Cardiac muscle cell (in vitro differentiated cells and primary cell): Measurements from ENCODE around the gene PAF1. TPM values are rescaled to one million over a fixed set of nuclear protein-coding genes. Genes with fewer than 3 reads are reported as not detected.

Experiments
- DNase-seq, 2 donors: peaks; one replicate each; pipeline versions ENCODE4 v3.0.0 to v3.0.0-alpha.2; 2010 to 2017; ENCODE audit warnings: low read depth in 1 of 2, low spot score in 1 of 2
- H3K27ac ChIP-seq: fragments of 200-600 bp; sonication (generic); 2 replicates; pipeline ENCODE4 v1.5.1; 2016
- H3K27me3 ChIP-seq: fragments of 200-600 bp; sonication (generic); 2 replicates; pipeline ENCODE4 v1.6.0; 2016; ENCODE audit warnings: control low read depth
- H3K36me3 ChIP-seq: fragments of 200-600 bp; sonication (generic); 2 replicates; pipeline ENCODE4 v1.5.1; 2016; ENCODE audit warnings: control low read depth
- H3K4me1 ChIP-seq: fragments of 200-600 bp; sonication (generic); 2 replicates; pipeline ENCODE4 v1.8.1; 2017; ENCODE audit warnings: low read depth, mild to moderate bottlenecking, mixed run types
- H3K4me3 ChIP-seq: fragments of 200-600 bp; sonication (generic); 2 replicates; pipeline ENCODE4 v1.5.1; 2016; ENCODE audit warnings: mild to moderate bottlenecking
- H3K9me3 ChIP-seq: fragments of 200-600 bp; sonication (generic); 2 replicates; pipeline ENCODE4 v1.5.1; 2017; ENCODE audit warnings: low read depth, mild to moderate bottlenecking, control low read depth
- polyA plus RNA-seq: library from polyadenylated mRNA; unstranded; fragments of >200 nt; fragmentation: Nextera tagmentation; extraction: Ambion mirVana; gene quantifications from 2 replicates; pipeline ENCODE4 v1.2.1, GENCODE V29; 2016
- total RNA-seq: library from RNA; depleted of rRNA; stranded (reverse); fragments of >200 nt; gene quantifications from 2 replicates; pipeline ENCODE4 v1.2.3, GENCODE V29; 2016
- TF ChIP-seq, protein P1 (sequence below): IDR thresholded peaks from 2 replicates; pipeline ENCODE4 v1.5.1; 2012; ENCODE audit warnings: low read depth, mild to moderate bottlenecking, low read length

The PAF1 gene
- total and polyA plus RNA-seq, 2 experiments from 2014 or later, result 61.9 to 78.3 TPM

DNA sequence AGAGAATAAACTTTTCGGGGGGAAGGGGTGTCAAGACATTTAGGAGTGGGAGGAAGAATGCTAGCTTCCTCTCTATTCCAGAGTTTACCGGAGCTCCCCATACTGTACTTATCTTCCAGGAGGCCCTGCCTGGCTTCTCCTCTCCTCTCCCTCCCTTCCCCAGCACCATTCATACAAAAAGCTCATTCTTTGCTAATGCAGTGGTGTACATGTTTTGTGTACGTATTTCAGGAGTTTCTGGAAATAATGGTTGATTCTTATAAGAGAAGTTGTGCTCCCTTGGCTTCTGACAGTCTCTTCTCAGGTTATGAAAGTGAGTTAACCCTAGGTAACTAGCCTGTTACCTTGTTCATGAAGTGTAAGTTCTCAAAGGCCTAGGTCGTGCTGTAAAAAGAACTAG, 41.6 kb downstream of the PAF1 start:
- TF ChIP-seq, protein P1, sequence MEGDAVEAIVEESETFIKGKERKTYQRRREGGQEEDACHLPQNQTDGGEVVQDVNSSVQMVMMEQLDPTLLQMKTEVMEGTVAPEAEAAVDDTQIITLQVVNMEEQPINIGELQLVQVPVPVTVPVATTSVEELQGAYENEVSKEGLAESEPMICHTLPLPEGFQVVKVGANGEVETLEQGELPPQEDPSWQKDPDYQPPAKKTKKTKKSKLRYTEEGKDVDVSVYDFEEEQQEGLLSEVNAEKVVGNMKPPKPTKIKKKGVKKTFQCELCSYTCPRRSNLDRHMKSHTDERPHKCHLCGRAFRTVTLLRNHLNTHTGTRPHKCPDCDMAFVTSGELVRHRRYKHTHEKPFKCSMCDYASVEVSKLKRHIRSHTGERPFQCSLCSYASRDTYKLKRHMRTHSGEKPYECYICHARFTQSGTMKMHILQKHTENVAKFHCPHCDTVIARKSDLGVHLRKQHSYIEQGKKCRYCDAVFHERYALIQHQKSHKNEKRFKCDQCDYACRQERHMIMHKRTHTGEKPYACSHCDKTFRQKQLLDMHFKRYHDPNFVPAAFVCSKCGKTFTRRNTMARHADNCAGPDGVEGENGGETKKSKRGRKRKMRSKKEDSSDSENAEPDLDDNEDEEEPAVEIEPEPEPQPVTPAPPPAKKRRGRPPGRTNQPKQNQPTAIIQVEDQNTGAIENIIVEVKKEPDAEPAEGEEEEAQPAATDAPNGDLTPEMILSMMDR, result no peak

DNA sequence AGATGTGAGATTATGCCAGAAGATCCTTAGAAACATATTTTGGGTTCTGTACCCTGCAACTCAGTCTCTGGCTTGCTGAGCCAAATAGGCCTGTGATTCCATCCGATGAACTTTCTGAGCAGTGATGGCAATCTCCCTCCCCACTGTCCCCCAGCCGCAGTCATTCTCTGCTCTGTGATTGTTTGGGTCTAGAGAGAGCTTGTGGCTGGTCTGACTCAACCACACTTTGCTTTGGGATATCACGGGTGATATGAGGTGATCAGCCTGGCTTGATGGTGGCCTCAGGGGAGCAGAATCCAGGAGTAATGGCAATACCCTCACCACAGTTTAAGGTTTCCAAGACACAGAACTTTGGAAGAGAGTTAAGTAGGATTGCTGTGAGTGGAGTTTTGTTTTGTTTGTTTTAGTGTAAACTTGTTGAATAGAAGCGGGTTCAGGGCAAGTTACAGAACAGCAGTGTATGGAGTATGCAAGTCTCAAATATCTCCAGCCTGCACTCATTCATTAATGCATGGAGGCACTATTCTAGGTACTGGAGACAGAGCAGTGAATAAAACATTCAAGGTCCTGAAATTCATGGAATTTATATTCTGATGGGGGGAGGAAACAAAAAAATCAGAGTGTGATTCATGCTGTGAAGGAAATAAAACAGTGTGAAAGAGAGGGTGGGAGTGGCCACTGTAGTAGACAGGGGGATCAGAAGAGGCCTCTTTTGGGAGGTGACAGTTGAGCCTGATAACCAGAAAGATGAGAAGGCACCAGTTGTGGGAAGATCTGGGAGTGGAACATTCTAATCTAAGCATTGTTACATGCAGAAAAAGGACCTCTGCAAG, 43.4 kb downstream of the PAF1 start:
- Histone ChIP-seq H3K27me3 (no peaks in the 10 kb centered on the region), H3K4me1 (peaks cover 30% of the 10 kb centered on the region), H3K9me3 (no peaks in the 10 kb centered on the region), H3K4me3 (no peak overlapping the region), H3K27ac (peak overlapping the region; percentile 67), H3K36me3 (peaks cover 8% of the 10 kb centered on the region)
- DNase-seq, result peak in 1 of 2 donors; percentile 11
- TF ChIP-seq, protein P1, result no peak

More for the DNA sequence above, 41.6 kb downstream of the PAF1 start:
- H3K9me3 ChIP-seq, result no peaks in the 10 kb centered on the region
- DNase-seq, result no peak
- no peak overlapping the region for H3K4me3 ChIP-seq
- H3K36me3 ChIP-seq, result peaks cover 18% of the 10 kb centered on the region
- H3K27me3 ChIP-seq, result no peaks in the 10 kb centered on the region
- peaks cover 23% of the 10 kb centered on the region for H3K4me1 ChIP-seq
- peak overlapping the region; percentile 29 for H3K27ac ChIP-seq

DNA sequence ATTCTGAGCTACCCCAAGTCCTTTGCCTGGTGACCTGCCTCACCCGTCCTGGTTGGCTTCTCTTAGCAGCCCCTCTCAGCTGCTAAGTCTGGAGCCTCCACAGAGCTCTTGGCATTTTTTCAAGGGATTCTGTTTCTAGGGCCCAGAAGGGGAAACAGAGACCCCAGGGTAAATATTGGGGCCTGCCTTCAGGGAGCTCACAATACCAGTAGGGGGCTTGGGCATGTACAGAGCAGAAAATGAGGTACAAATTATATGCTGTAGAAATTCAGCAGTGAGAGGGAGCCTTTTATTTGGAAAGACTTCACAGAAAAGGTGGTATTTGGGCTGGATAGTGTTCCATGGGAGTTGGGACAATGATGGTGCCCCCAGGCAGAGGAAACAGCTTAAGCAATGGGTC, 45.0 kb downstream of the PAF1 start:
- Histone ChIP-seq H3K9me3 (no peaks in the 10 kb centered on the region), H3K27ac (no peak overlapping the region), H3K27me3 (no peaks in the 10 kb centered on the region), H3K4me1 (peaks cover 30% of the 10 kb centered on the region), H3K4me3 (no peak overlapping the region), H3K36me3 (peaks cover 3% of the 10 kb centered on the region)
- DNase-seq, result no peak
- TF ChIP-seq, protein P1, result peak; percentile 15

DNA sequence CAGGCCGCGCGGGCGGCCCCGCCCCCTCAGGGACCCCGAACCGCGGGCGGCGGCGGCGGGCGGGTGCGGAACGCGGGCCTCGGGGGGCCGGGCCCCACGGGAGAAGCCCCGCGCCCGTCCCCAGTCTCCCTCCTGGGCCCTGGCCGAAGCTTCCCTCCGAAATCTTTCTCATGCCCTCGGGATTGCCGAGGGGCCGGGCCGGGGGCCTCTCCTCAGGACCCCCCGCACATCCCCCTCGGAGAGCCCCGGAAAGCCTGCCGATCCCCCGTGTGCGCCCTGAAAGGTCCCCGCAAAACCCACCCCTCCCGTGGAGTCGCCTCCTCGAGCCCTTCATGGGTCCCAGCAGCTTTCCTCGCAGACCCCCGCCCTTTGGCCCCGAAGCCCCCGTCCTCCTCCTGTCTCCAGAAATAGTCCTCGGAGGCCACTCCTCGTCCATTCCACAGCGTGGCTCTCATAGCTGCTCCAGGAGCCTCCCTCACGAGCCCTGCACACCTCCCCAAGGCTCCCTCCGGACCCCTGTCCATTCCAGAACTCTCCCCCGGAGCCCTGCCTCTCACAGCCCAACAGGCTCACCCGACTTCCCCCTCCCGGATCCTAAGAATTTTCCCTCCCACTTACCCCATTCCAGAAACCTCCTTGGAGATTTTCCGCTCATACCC, 48.1 kb downstream of the PAF1 start:
- H3K9me3 ChIP-seq, result no peaks in the 10 kb centered on the region
- TF ChIP-seq, protein P1, result no peak
- no peaks in the 10 kb centered on the region for H3K36me3 ChIP-seq
- peak; percentile 29 to 51 for DNase-seq
- H3K4me3 ChIP-seq, result peak overlapping the region; percentile 74
- H3K4me1 ChIP-seq, result peaks cover 17% of the 10 kb centered on the region
- H3K27ac ChIP-seq, result peak overlapping the region; percentile 68
- no peaks in the 10 kb centered on the region for H3K27me3 ChIP-seq

DNA sequence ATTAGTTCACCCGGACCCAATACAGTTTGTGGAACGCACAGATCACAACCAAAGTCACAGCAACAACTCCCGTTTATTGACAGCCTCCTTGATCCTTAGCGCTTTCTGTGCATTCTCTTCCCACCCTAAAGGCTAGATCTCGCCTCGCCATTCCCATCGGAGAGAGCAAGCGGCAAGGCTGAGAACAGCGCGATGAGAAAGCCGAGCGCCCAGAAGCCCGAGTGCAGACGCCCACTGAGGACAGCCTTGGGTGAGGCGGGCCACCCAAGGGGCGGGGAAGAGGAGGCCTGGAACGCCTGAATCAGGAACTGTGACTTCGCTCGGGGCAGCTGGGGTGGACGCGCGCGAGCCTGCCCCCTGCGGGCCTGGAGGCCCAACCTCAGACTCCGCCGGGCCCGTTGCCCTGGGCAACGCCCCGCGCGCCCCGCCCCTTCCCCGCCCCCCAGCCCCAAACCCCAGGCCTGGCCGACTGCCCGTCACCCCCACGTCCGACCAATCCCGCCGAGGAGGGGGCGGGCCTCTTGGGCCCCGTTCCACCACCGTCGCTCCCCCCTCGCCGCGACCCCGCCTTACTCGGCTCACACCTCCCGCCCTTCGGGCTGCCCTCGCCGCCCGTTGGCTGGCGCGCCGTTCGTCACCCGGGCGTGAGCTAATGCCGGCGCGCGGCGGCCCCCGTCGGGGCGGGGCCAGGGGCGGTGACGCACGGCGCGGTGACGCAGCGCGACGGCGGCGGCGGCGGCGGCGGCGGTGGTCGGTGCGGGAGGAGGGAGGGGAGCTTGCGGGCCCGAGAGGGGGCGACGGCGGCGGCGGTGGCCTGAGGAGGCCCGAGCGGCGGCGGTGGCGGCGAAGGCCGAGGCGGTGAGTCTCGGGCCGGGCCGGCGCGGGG, 48.9 kb downstream of the PAF1 start, which contains the start of gene SAMD4B:
Gene SAMD4B (plus strand): TSS at position 703 of the 886 bp plus-strand sequence. CDS start 14,473 bp downstream, outside the sequence.
- peaks cover 9% of the 10 kb centered on the region for H3K4me1 ChIP-seq
- H3K4me3 ChIP-seq, result peak within 1 kb of the TSS; percentile 84
- H3K9me3 ChIP-seq, result no peaks in the 10 kb centered on the region
- H3K36me3 ChIP-seq, result no peaks in the 10 kb centered on the region
- peak; percentile 99 for DNase-seq
- peak within 1 kb of the TSS; percentile 80 for H3K27ac ChIP-seq
- no peaks in the 10 kb centered on the region for H3K27me3 ChIP-seq
- TF ChIP-seq, protein P1, result peak; percentile 58
